Measurements from ENCODE around the gene CLDN34. TPM values are rescaled to one million over a fixed set of nuclear protein-coding genes. Genes with fewer than 3 reads are reported as not detected.

The CLDN34 gene
- total RNA-seq, 6 experiments from 2014 or later = 0.22 to 0.39 TPM; not detected in 4

GRCh38 chrX:9955506-9955905 lies 11.7 kb upstream of the CLDN34 start:
- WGBS (ENCODE audit: insufficient coverage, low coverage, low lambda C conversion rate, missing lambda C conversion rate) = 85% methylated on average over 6 of the region's 6 CpGs
- ATAC-seq (no peak), DNase-seq (no peak)
- Histone ChIP-seq H3K4me3 (no peak overlapping the region), H3K27ac (no peak overlapping the region), H3K4me1 (no peaks in the 10 kb centered on the region), H3K9me3 (no peaks in the 10 kb centered on the region), H3K36me3 (no peaks in the 10 kb centered on the region), H3K27me3 (no peaks in the 10 kb centered on the region)
- TF ChIP-seq POLR2A (IDR thresholded peaks at IDR 0.05) (no peak), CTCF (IDR thresholded peaks at IDR 0.05) (no peak)
- intact Hi-C loops (cut with DNase I) = no loop called here

- Histone ChIP-seq H3K4me3 (no peak overlapping the region), H3K4me1 (no peaks in the 10 kb centered on the region), H3K36me3 (no peaks in the 10 kb centered on the region), H3K27me3 (no peaks in the 10 kb centered on the region), H3K9me3 (no peaks in the 10 kb centered on the region), H3K27ac (no peak overlapping the region)
- 67% methylated on average over 8 of the region's 9 CpGs for WGBS (ENCODE audit: insufficient coverage, low coverage, low lambda C conversion rate, missing lambda C conversion rate)
- TF ChIP-seq POLR2A (IDR thresholded peaks at IDR 0.05) = no peak
- DNase-seq = no peak
- no peak for ATAC-seq
- intact Hi-C loops (cut with DNase I) = no loop called here
Measured at GRCh38 chrX:9957743-9958142, 9.4 kb upstream of the CLDN34 start.

- TF ChIP-seq CTCF (IDR thresholded peaks at IDR 0.05) (no peak), POLR2A (IDR thresholded peaks at IDR 0.05) (no peak)
- intact Hi-C loops (cut with DNase I) = no loop called here
- H3K27ac ChIP-seq = no peak overlapping the region
- ATAC-seq (no peak), DNase-seq (no peak)
- H3K9me3 ChIP-seq = no peaks in the 10 kb centered on the region
- H3K36me3 ChIP-seq = no peaks in the 10 kb centered on the region
- H3K4me1 ChIP-seq = no peaks in the 10 kb centered on the region
- 86% methylated on average over 1 of the region's 5 CpGs for WGBS (ENCODE audit: insufficient coverage, low coverage, low lambda C conversion rate, missing lambda C conversion rate)
- no peak overlapping the region for H3K4me3 ChIP-seq
- no peaks in the 10 kb centered on the region for H3K27me3 ChIP-seq
Measured at GRCh38 chrX:9958183-9958582, 9.0 kb upstream of the CLDN34 start.

GRCh38 chrX:9961750-9962149 lies 5.4 kb upstream of the CLDN34 start:
- Histone ChIP-seq H3K4me1 (no peaks in the 10 kb centered on the region), H3K36me3 (no peaks in the 10 kb centered on the region), H3K27ac (no peak overlapping the region), H3K27me3 (no peaks in the 10 kb centered on the region), H3K9me3 (no peaks in the 10 kb centered on the region), H3K4me3 (no peak overlapping the region)
- no peak for DNase-seq
- WGBS (ENCODE audit: insufficient coverage, low coverage, low lambda C conversion rate, missing lambda C conversion rate) = 70% methylated on average over 5 of the region's 5 CpGs
- intact Hi-C loops (cut with DNase I) = no loop called here
- ATAC-seq = no peak
- TF ChIP-seq CTCF (IDR thresholded peaks at IDR 0.05) (no peak), POLR2A (IDR thresholded peaks at IDR 0.05) (no peak)

GRCh38 chrX:9977635-9978034 lies 10.5 kb downstream of the CLDN34 start:
- Histone ChIP-seq H3K4me3 (no peak overlapping the region), H3K27ac (no peak overlapping the region), H3K4me1 (no peaks in the 10 kb centered on the region), H3K9me3 (no peaks in the 10 kb centered on the region), H3K27me3 (no peaks in the 10 kb centered on the region), H3K36me3 (no peaks in the 10 kb centered on the region)
- ATAC-seq = no peak
- 21% methylated on average over 2 of the region's 3 CpGs for WGBS (ENCODE audit: insufficient coverage, low coverage, low lambda C conversion rate, missing lambda C conversion rate)
- TF ChIP-seq POLR2A (IDR thresholded peaks at IDR 0.05) (no peak), CTCF (IDR thresholded peaks at IDR 0.05) (no peak)
- no peak for DNase-seq
- intact Hi-C loops (cut with DNase I) = no loop called here
